Measurements from ENCODE around the gene THADA.
"Not testable (repeated sequence)": the region's sequence is repeated elsewhere in the genome, so short reads cannot be mapped to it uniquely, and the experiment has no call there.

Gene THADA

DNA sequence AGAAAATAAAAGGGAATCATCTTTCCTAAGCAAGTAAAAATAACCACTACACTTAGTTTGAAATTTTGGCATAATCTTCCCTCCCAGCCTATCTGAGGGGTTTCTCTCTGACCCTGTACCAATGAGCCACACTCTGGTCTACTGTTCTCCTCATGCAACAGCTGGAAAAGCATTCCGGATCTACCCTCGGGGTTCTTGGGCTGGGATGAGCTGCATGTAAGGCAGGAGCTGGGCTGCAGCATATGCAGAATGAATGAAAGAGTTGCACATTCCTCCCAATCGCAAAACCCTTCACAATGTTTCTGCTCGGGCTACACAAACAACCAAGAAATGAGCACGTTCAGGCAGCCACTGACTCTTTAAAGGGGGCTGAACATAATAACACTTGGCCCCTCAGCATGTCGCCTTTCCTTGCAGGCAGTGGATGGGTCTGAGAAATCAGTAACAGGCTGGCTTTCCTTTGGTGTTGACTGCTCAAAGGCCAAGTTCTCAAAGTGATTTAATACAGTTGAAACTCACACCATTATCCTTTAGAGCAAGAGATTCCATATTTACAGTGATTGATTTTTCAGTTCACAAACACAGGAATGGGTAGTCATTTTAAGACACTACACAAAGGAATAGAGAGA, 189.1 kb downstream of the THADA start:
- DNase-seq = no peak

- peak in 1 of 3 experiments; percentile 30 for DNase-seq
These were observed 190.0 kb downstream of the THADA start for GRCh38 chr2:43405829-43406228.

GRCh38 chr2:43402452-43402937, 193.3 kb downstream of the THADA start:
- no peak for DNase-seq

GRCh38 chr2:43402002-43402401, 193.8 kb downstream of the THADA start:
- DNase-seq = peak in 1 of 3 experiments; percentile 9

DNA sequence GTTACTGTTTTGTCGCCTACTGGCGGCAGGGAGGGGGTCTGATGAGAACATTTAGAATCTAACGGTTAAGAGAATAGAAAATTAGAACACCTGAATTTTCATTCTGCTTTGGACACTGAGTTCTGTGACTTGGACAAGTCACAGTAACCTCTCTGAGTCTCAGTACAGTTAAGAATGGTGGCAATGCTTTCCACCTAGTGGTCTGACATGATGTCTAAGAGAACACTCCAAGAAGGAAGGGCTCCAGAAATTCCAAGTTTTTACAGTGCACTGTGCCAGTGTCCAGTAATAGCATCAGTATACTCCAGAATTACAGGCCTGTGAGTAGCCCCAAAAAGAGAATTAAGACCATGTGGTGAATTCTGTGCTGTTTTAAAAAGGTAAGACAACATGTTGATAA, 195.3 kb downstream of the THADA start:
- DNase-seq = no peak

- no peak for DNase-seq
These were observed 196.1 kb downstream of the THADA start for GRCh38 chr2:43399515-43400264.

DNA sequence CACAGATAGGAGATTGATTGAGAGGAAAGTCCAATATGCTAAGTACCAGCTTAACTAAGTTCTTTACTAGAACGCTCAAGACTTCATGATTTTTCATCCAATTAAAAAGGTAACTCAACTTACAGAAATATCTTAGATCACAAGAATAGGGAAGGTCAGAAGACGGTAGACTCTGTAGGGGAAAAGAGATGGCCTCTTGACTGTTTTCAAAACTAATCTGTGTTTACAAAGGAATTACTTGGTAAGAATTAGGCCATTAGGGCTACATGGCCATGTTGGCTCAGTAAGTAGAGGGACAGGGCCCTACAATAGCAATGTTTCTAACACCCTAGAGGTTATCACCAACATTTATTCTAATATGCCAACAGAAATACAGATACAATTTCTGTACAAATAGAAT, 196.7 kb downstream of the THADA start:
- no peak for DNase-seq

GRCh38 chr2:43397821-43398220, 198.0 kb downstream of the THADA start:
- no peak for DNase-seq

DNA sequence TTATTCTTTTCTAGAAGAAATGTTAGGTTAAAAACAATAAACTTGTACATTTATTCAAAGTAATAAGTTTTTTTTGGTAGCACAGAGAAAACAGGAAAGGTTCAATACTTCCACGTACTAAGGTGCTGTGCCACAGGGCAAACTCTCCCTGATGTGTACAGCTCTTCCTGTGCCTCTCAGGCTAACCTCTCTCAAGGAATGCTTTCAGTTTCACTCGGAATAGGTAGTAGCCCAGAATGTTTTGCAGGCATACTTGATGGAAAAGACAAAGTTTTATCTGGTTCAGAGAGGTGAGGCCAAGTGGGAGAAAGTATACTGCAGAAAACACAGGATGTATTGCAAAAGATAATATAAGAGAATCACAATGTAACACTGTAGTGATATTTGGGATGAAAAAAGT, 198.4 kb downstream of the THADA start:
- DNase-seq = no peak

GRCh38 chr2:43396344-43396743, 199.5 kb downstream of the THADA start:
- DNase-seq = not testable (repeated sequence)

- no peak for DNase-seq
These were observed 201.9 kb downstream of the THADA start for GRCh38 chr2:43393918-43394317.

DNA sequence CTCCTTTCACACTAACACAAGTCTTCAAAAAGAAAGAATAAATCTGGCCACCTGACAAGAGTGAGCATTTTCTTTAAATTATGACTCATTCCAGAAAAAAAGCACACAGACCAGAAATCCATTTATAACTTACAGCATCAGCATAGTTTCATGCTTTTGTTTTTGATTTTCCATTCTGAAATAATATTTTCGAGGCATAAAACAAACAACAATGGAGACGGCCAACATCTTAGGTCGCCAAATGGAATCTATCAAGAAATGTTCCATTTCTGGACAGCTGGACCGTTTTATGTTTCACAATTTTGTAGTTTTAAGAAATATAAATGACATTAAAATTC, 204.0 kb downstream of the THADA start:
- no peak for DNase-seq

DNA sequence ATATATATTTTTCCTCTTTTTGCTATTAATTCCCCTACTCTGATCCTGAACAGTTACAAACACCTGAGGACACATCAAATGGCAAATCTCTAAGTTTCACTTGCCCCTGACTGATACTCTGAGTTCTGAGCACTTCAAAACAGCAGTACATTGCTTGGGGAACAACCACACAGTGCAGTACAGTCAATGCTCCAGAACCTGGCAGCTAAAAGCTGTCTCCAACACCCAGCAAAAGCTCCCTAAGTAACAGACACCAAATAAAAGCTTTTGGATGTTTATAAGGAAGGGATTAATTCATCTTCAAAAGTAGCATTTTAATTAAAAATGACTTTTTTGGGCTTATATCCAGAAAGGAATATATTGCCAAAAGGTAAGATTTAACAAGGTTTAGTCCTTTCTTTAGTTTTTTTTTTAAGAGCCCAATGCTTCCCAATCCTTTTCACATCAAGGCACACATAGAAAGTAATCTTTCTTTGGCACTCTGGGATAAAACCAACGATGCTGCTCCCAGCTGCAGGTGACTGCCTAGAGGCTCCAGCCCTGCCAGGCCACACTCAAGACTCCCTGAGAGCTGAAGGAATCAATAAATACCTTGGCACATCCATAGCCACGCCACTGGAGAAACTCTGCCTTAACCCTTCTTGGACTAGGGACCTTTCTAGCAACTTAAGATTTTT, 204.5 kb downstream of the THADA start:
- no peak for DNase-seq

GRCh38 chr2:43389581-43390466, 206.0 kb downstream of the THADA start:
- DNase-seq = peak in 1 of 3 experiments; percentile 51

- DNase-seq = no peak
These were observed 207.5 kb downstream of the THADA start for GRCh38 chr2:43388371-43388770.

GRCh38 chr2:43387092-43388062, 208.5 kb downstream of the THADA start:
- DNase-seq = no peak

DNA sequence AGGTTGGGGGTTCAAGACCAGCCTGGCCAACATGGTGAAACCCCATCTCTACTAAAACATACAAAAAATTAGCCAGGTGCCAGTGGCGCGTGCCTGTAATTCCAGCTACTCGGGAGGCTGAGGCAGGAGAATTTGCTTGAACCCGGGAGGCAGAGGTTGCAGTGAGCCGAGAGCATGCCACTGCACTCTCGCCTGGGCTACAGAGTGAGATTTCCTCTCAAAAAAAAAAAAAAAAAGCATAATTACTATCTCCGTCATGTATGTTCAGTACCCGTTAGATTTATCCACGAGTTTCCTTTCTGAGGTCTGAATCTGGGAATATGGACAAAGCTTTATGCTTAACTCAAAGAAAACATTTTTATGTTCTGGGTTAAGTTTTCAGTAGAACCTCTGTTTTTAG, 209.2 kb downstream of the THADA start:
- DNase-seq = not testable (repeated sequence)

GRCh38 chr2:43384143-43384542, 211.7 kb downstream of the THADA start:
- DNase-seq = no peak

GRCh38 chr2:43383533-43383932, 212.3 kb downstream of the THADA start:
- no peak for DNase-seq

- DNase-seq = no peak
These were observed 216.3 kb downstream of the THADA start for GRCh38 chr2:43379494-43379893.

GRCh38 chr2:43377327-43377726, 218.5 kb downstream of the THADA start:
- DNase-seq = no peak
